Measurements from ENCODE around the gene CDY2A. TPM values are rescaled to one million over a fixed set of nuclear protein-coding genes. Genes with fewer than 3 reads are reported as not detected.
"Not testable (repeated sequence)": the region's sequence is repeated elsewhere in the genome, so short reads cannot be mapped to it uniquely, and the experiment has no call there.

CDY2A gene, protein sequence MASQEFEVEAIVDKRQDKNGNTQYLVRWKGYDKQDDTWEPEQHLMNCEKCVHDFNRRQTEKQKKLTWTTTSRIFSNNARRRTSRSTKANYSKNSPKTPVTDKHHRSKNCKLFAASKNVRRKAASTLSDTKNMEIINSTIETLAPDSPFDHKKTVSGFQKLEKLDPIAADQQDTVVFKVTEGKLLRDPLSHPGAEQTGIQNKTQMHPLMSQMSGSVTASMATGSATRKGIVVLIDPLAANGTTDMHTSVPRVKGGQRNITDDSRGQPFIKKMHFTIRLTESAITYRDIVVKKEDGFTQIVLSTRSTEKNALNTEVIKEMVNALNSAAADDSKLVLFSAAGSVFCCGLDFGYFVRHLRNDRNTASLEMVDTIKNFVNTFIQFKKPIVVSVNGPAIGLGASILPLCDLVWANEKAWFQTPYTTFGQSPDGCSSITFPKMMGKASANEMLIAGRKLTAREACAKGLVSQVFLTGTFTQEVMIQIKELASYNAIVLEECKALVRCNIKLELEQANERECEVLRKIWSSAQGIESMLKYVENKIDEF
- not detected in 2 replicates for total RNA-seq

DNA sequence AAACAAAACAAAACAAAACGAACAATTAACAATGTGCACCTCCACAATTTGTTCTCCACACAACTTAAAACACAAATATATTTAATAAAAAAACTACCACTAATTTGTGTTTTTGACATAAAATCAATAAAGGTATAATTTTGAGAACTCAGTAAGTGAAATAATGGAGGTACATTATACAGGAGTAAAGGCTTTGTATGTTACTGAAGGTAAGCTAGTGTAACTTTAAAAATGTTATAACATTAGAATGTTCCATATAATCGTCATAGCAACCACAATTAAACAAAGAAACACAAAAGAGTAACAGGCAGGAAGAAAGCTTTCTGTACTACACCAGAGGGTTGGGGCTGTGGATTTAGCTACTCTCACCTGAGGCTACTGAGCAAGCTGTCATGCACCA lies at the start of gene CDY2A:
Gene CDY2A (plus strand): TSS at position 301 of the 400 bp plus-strand sequence. CDS start 328 bp downstream, outside the sequence.
- not testable (repeated sequence) for DNase-seq (ENCODE audit: low read depth, low spot score)

DNA sequence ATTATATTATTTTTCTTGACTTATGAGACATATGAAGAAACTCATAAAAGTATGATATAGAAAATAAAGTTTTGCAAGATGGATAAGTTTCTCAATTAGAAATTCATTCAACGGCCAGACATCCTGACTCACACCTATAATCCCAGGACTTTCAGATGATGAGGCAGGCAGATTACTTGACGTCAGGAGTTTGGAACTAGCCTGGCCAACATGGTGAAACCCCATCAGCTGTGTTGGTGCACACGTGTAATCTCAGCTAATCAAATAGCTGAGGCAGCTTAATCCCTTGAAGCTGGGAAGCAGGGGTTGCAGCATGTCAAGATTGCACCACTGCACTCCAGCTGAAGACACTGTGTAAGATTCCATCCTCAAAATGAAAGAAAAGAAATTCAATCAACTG lies 28.0 kb upstream of the CDY2A start:
- not testable (repeated sequence) for DNase-seq (ENCODE audit: low read depth, low spot score)

DNA sequence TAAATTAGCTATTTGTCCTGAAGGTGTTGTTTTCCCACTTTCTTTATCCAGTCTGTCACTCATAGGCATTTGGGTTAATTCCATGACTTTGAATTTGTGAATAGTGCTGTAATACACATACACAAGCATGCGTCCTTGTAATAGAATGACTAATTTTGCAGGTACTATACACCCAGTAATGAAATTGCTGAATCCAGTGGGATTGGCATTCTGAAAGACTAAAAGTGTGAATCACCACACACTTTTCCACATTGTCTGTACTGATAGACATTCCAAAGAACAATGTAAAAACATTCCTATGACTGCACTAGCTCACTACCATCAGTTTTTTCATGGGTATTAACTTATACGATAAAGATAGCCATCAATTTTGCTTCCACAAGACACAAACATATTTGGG lies 27.3 kb upstream of the CDY2A start:
- DNase-seq (ENCODE audit: low read depth, low spot score), result not testable (repeated sequence)

DNA sequence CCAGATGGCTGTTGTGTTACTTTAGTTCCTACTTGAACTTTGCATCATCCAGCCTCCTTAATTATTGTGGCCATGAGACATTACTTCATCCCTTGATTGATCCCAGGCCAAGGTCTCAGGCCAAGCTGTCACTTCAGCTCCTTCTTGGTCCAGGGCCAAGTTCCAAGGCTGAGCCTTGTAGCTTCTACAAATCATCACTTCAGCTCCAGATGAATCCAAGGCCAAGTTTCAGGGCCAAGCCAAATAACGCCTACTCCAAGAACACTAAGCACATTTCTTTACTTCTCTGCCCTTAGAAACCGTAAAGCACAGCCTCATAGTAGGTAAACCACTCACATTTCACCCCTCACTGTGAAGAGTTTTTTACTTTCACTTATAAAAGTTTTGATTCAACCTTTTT lies 1.7 kb upstream of the CDY2A start:
- not testable (repeated sequence) for DNase-seq (ENCODE audit: low read depth, low spot score)

DNA sequence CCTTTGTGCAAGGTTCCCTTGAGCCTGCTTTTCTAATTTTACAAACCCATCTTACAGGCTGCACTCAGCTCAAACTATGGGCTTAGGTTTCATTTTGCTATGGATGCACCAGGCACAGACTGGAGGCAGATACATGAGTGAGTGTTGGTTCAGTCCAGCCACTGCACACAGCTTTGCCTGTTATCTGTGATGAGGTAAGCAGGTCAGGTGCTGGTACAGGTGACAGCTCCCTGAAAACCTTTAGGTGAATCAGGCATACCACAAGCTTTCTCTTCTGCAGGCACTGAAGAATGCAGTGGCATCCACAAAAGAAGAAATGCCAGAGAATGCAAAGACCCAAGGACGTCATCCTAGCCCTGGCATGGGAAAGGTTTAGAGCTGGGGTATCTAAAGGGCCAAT lies 3.3 kb downstream of the CDY2A start:
- DNase-seq (ENCODE audit: low read depth, low spot score), result not testable (repeated sequence)

DNA sequence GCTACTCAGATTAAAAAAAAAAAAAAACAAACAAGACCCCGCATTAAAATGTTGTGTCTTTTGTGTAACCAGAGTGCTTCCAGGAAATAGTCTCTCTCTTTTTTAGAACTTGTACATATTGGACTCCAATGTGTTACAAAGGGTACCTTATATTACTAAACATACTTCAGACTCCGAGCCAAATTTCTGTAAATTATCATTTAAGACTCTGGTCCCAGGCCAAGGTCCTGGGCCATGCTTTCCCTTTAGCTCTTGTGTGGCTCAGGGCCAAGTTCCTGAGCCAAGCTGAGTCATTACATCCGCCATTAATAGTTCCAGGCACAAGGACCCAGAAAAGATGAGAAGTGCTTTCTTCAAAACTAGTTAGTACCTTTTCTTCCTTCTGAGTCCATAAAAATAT lies 4.6 kb downstream of the CDY2A start:
- not testable (repeated sequence) for DNase-seq (ENCODE audit: low read depth, low spot score)

DNA sequence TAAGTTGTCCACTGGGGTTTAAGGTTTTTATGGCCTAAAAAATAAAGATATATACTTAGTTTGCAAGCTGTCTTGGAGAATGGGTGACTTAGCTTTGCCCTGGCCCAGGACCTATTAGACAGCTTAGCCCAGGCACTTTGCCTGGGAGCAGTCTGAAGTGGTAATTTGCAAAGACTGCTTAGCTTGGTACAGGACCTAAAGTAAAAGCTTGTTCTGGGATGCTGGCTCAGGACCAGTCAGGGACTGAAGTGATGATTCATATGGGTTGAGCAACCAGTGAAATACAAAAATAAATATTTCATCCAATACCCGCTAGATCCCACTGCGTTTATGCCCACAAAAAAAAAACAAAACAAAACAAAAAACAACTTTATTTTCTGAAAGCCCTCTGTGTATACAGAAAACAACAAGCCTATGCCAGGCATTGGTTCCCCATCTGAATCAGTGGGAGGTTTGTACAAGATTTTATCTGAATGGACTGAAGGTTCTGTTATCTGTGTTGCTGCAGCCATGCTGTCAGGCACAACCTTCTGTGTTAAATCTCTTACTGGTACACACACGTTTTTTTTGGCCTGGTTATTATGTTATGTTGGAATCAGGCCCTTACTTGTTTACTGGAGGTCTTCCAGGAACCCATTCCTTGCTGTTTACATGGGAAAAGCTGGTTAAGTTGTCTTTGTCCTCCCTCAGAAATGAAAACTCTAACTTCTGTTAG lies 8.7 kb downstream of the CDY2A start:
- not testable (repeated sequence) for DNase-seq (ENCODE audit: low read depth, low spot score)

DNA sequence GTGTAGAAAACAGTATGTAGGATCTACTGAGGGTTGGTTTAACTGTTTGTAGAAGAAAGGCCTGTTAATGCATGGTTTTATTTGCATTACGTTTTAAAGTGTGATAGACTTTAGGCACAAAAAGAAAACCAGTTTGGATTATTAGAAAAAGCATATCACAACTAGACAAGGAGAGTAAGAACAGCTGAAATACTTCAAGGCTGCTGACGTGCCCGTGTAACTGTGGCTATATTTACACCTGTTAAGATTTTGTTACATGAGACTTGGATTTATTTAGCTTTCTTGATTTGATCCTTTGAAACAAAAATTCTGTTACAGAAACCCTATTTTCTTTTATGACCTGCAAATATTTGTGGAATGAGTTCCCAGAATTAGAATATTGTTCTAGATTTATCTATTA lies 9.3 kb downstream of the CDY2A start:
- not testable (repeated sequence) for DNase-seq (ENCODE audit: low read depth, low spot score)

DNA sequence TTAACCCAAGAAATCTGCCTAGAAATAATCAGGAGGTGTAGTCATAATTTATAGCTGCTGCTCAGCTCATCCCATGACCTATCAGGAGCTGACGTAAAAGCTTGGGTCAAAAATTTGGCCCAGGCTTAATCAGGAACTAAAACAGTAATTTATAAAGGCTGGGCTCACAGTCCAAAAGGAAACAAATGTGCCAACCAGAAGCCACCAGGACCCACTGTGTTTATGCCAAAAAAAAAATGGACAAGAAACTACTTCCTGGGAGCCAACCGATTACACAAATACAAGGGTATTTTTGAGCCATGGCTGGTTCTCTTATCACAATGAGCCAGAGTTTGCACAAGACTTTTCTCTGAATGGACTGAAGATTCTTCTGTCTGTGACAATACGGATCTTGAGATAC lies 19.4 kb downstream of the CDY2A start:
- DNase-seq (ENCODE audit: low read depth, low spot score), result not testable (repeated sequence)

DNA sequence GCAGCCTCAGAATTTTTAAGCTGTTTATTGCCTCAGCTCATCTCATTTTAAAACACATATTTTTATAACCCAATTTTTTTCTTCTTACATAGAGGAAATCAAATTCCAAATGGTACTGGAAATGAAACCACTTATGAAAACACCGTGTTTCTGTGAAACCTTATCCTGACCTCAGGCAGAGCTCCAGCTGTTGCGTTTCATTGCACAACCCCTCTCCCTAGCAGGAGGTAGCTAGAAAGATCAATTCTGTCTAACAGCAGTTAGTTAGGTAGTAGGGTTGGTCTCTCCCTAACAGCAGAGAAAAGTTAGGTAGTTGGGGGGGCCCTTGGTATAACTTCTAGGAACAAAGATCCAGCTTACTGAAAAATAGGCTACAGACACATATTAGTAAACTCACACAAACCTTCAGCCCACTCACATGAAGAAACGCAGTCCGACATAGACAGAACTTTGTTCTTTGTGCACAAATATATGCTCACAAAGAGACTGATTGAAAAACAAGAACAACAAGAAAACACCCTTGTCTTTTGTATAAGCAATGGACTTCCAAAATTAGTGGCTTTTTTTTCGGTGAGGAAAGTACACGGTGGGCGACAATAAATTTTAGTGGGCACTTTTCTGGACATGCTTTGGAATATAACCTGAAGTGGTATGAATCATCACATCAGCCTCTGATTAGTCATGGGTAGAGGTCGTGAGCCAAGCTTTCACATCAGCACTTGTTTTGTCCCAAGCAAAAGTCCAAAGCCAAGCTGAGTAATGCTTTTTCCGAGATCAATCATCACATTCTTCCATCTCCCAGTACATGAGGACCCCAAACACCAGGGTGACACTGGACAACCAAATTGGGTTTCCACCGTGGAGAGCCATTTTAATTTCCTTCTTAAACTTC lies 22.8 kb downstream of the CDY2A start:
- DNase-seq (ENCODE audit: low read depth, low spot score), result not testable (repeated sequence)

DNA sequence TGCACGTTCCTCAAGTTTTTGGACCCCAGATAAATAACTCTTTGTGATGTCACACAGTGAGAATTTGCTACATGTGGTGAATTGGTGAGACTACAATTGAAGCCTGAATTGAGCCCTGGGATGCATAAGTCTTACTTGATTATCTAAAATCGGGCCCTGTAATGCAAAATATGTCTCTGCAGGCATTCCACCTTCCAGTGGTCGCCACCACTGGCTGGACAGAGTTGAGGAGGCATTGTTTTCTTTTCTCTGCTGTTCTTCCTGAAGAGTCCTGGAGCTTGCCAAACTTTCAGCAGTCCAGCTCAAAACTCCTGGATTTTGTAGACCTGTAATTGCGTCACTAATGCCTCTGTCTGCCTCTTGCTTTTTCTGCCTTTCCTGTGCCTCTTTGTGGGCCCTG lies 23.5 kb downstream of the CDY2A start:
- DNase-seq (ENCODE audit: low read depth, low spot score), result not testable (repeated sequence)

DNA sequence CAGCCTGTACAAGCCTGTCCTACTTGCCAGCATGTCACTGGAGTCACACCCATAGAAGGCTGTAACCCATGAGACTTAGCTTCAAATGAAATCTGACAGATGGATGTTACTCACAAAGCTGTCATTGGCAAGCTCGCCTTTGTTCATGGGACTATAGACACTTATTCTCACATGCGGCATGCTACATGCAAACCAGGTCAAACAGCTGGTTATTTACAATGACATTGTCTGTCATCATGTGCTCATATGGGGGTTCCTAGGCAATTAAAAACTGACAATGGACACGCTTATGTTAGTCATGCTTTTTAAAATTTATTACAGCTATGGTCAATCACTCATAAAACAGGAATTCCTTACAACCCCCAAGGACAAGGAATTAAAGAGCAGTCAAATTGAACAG lies 30.9 kb downstream of the CDY2A start:
- not testable (repeated sequence) for DNase-seq (ENCODE audit: low read depth, low spot score)

DNA sequence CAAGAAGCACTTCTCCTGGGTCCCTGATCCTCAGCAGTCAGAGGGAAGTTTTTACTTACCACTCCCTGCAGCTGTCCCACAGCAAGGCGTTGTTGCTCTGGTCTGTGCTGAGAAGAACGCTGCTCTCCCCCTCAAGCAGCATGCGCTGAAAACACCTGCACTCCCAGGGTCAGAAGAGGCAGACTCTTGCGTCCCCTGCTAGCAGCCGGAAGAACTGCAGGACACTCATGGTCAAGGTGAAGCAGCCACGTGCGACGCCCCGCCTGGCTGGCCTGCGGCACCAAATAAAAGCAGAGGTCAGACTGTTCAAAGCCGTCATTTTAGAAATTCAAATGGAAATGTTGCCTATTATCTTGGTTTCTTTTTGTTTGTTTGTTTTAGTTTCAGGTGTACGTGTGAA lies 47.9 kb downstream of the CDY2A start:
- DNase-seq (ENCODE audit: low read depth, low spot score), result not testable (repeated sequence)

Other genes with a start within 250 kb of the CDY2A start
- gene CDY2B, start 145.6 kb upstream of the CDY2A start, total RNA-seq, result not detected in 2 replicates

Measured in pulmonary artery endothelial cell (primary cell).